ENCODE measurements around the gene GALNT1. TPM values are rescaled to one million over a fixed set of nuclear protein-coding genes. Genes with fewer than 3 reads are reported as not detected.
A peak's percentile ranks its signal among the peaks of the same experiment; 100 is the strongest.

GALNT1 gene
- total and polyA plus RNA-seq, 3 donors from 2014 or later, result 27.3 to 67.0 (median 55.7) TPM

DNA sequence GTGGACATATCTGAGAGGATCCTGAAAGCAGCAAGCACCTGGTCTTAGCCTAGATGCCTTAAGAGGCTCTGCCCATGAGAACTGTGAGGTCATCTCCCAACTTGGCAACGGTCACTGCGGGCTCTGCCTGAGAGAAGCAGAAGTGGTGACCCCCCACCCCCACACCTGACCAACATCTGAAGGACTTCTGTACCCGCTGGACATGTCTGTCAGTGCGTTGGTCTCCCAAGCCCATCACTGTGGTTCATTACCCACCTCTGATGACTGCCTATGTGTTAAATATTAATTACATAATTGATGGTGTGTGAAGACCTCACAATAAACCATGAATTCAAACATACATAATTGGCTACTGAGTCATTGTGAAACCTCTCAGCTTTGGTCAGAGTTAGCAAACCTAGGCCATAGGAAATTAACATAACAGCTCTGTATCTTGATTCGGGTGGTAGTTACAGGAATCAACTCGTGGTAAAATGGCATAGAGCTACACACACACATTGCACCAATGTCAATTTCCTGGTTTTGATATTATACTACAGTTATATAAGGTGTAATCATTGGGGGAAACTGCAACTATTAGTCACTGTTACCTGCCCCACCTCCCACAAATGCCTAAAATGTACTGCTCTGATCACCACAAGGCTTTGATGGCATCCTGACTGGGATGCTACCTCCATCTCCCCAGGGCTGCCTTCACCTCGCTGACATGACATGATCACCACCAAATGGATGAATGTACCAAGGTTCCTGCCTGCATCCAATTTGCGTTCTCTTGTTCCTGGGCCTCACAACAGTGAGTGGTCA, 4.3 kb upstream of the GALNT1 start:
- DNase-seq, result no peak
- Histone ChIP-seq H3K4me3 (no peak overlapping the region), H3K4me1 (no peaks in the 10 kb centered on the region), H3K27me3 (no peaks in the 10 kb centered on the region), H3K36me3 (ENCODE audit: low read depth, missing control alignments) (no peaks in the 10 kb centered on the region), H3K27ac (no peak overlapping the region), H3K9me3 (no peaks in the 10 kb centered on the region)
- 91 to 94% methylated on average over 8 of the region's 8 CpGs for WGBS, 2 donors
- intact Hi-C loops (cut with DNase I; ENCODE audit: low total_unique reads), result no loop called here
- TF ChIP-seq POLR2A (IDR thresholded peaks at IDR 0.05), result no peak
- TF ChIP-seq CTCF (IDR thresholded peaks at IDR 0.05), result no peak

DNA sequence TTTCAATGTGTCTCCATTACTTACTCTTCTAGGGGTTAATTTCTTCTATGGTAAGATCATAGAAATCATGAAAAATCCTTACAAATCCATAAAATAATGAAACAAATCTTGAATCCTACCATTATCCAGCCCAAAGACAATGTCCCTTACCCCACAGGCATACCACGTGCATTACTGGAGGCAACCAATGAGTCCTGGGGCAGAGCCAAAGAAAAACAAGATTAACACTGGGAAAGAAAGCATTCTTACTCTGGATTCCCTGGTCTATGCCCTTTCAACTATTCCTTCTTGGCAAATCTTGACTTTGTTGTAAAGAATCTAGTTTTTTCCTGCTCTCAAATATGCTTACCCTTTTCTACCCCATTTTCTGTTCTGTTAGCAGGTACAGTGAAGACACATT, 3.1 kb upstream of the GALNT1 start:
- H3K27ac ChIP-seq, result no peak overlapping the region
- H3K36me3 ChIP-seq (ENCODE audit: low read depth, missing control alignments), result no peaks in the 10 kb centered on the region
- WGBS, 2 donors, result 26 to 50% methylated on average over 1 of the region's 1 CpG
- H3K4me1 ChIP-seq, result peaks cover 11% of the 10 kb centered on the region
- intact Hi-C loops (cut with DNase I; ENCODE audit: low total_unique reads), result no loop called here
- H3K9me3 ChIP-seq, result no peaks in the 10 kb centered on the region
- no peak for TF ChIP-seq CTCF (IDR thresholded peaks at IDR 0.05)
- TF ChIP-seq POLR2A (IDR thresholded peaks at IDR 0.05), result no peak
- no peaks in the 10 kb centered on the region for H3K27me3 ChIP-seq
- no peak for DNase-seq
- no peak overlapping the region for H3K4me3 ChIP-seq

DNA sequence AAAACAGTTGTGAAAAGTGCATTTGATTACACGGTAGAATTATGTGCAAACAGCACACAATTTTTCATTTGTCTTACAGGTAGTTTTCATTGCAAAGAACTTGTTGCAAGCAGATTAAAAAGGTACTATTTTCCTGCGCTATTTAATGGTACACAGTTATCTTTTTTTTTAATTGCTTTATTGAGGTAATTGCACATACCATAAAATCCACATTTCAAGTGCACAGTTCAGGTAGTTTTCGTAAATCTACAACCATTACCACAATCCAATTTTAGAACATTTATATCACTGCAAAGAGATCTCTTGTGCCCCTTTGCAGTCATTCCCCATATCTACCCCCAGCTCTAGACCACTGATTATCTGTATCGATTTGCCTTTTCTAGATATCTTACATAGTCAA, 2.6 kb upstream of the GALNT1 start:
- H3K27me3 ChIP-seq, result no peaks in the 10 kb centered on the region
- WGBS, 2 donors, result 79 to 86% methylated on average over 4 of the region's 4 CpGs
- no peak overlapping the region for H3K4me3 ChIP-seq
- intact Hi-C loops (cut with DNase I; ENCODE audit: low total_unique reads), result no loop called here
- TF ChIP-seq POLR2A (IDR thresholded peaks at IDR 0.05) (no peak), CTCF (IDR thresholded peaks at IDR 0.05) (no peak)
- no peaks in the 10 kb centered on the region for H3K36me3 ChIP-seq (ENCODE audit: low read depth, missing control alignments)
- no peak for DNase-seq
- no peak overlapping the region for H3K27ac ChIP-seq
- peaks cover 11% of the 10 kb centered on the region for H3K4me1 ChIP-seq
- H3K9me3 ChIP-seq, result no peaks in the 10 kb centered on the region

DNA sequence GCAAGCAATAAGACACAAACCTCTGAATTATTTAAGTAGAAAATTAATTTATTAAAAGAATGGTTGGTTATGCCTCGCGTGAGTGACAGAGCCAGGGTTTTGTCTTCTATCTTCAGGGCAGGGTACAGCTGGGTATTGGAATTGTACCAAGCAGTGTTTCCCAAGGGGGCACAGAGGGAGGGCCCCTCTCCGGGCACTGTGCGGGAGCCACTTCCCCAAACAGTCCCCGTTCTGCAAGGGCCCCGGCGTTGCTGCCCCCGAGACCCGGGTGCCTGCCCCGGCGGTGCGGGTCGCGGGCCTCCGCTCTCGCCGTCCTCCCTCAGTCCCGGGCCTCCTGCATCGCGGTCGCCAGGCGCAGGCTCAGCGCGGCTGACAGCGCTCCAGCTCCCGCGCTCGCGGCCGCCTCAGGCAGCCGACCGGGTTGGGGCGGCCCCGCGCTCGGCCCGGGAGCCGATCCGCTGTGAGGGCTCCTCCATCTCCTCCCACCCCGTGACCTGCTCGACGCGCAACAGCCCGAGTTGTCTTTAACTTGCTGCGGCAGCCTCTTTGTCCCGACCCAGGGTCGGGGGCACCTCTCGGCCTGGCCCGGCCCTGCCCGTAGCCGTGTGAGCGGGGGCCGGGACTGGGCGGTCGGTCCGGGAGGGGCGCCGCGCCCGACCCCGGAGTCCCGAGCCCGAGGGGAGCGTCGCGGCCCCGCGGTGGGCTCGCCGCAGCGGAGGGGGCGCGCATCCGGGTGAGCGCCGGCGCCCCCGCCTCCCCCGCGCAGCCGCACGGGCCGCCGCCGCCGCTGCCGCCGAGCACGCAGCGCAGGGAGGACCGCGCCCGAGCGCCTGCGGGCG, 620 bp upstream of the GALNT1 start:
- 1 to 2% methylated on average over 9 to 33 of the region's 96 CpGs for WGBS, 2 donors
- peak; percentile 67 for DNase-seq
- intact Hi-C loops (cut with DNase I; ENCODE audit: low total_unique reads), result no loop called here

More for the DNA sequence above, 620 bp upstream of the GALNT1 start:
- no peaks in the 10 kb centered on the region for H3K27me3 ChIP-seq
- H3K27ac ChIP-seq, result peak overlapping the region; percentile 89 to 96
- peaks cover 11% of the 10 kb centered on the region for H3K4me1 ChIP-seq
- no peaks in the 10 kb centered on the region for H3K36me3 ChIP-seq (ENCODE audit: low read depth, missing control alignments)
- H3K9me3 ChIP-seq, result no peaks in the 10 kb centered on the region
- peak overlapping the region; percentile 73 to 86 for H3K4me3 ChIP-seq
- TF ChIP-seq POLR2A (IDR thresholded peaks at IDR 0.05) (no peak), CTCF (IDR thresholded peaks at IDR 0.05) (no peak)

Measured in testis (tissue), 3 donors.